Kidney epithelial cell (primary cell): ENCODE measurements around the gene ZDHHC9. TPM values are rescaled to one million over a fixed set of nuclear protein-coding genes. Genes with fewer than 3 reads are reported as not detected.

Source experiments
- DNase-seq: peaks from one replicate; pipeline ENCODE4 v3.0.0-alpha.2; 2010; ENCODE audit warnings: low read depth
- H3K27me3 ChIP-seq: 2 replicates; pipeline ENCODE4 v1.6.0; 2011; ENCODE audit warnings: low read length; ENCODE audit not compliant: control insufficient read depth, insufficient read depth
- H3K36me3 ChIP-seq: 2 replicates; pipeline ENCODE4 v1.5.1; 2011; ENCODE audit warnings: low read length; ENCODE audit not compliant: control insufficient read depth, insufficient read depth
- H3K4me3 ChIP-seq: 2 replicates; pipeline ENCODE4 v1.5.1; 2011; ENCODE audit warnings: low read depth, mild to moderate bottlenecking, control low read depth, low read length
- CTCF ChIP-seq: IDR thresholded peaks from 2 replicates; pipeline ENCODE4 v1.5.1; 2011; ENCODE audit warnings: mild to moderate bottlenecking, moderate library complexity, low read length, control low read depth, inconsistent platforms; ENCODE audit not compliant: insufficient read depth, poor library complexity, severe bottlenecking
- total RNA-seq: library from RNA; depleted of rRNA; stranded (reverse); fragments of >200 nt; gene quantifications from 2 replicates; pipeline ENCODE4 v1.2.3, GENCODE V29; 2015

The ZDHHC9 gene
- total RNA-seq, 1 donor from 2014 or later: 31.7 TPM

- no peak for DNase-seq
- Histone ChIP-seq H3K27me3 (no peaks in the 10 kb centered on the region), H3K36me3 (no peaks in the 10 kb centered on the region), H3K4me3 (no peak overlapping the region)
- TF ChIP-seq CTCF: no peak
These were observed 62.5 kb downstream of the ZDHHC9 start for GRCh38 chrX:129781134-129781672.

- Histone ChIP-seq H3K4me3 (no peak overlapping the region), H3K27me3 (no peaks in the 10 kb centered on the region), H3K36me3 (no peaks in the 10 kb centered on the region)
- no peak for DNase-seq
- TF ChIP-seq CTCF: no peak
These were observed 63.1 kb downstream of the ZDHHC9 start for GRCh38 chrX:129780441-129781105.

- H3K36me3 ChIP-seq: no peaks in the 10 kb centered on the region
- no peak for DNase-seq
- H3K4me3 ChIP-seq: no peak within 1 kb of the TSS
- TF ChIP-seq CTCF: no peak
- H3K27me3 ChIP-seq: no peaks in the 10 kb centered on the region
These were observed 63.9 kb downstream of the ZDHHC9 start, which contains the start of gene SASH3 for GRCh38 chrX:129779747-129780146. SASH3 (plus strand) TSS chrX:129779949; CDS start chrX:129780098, 149 bp downstream.

- Histone ChIP-seq H3K36me3 (no peaks in the 10 kb centered on the region), H3K4me3 (no peak overlapping the region), H3K27me3 (no peaks in the 10 kb centered on the region)
- no peak for DNase-seq
- no peak for TF ChIP-seq CTCF
These were observed 64.5 kb downstream of the ZDHHC9 start for GRCh38 chrX:129779086-129779672.

GRCh38 chrX:129777218-129778030, 66.3 kb downstream of the ZDHHC9 start:
- TF ChIP-seq CTCF: no peak
- Histone ChIP-seq H3K27me3 (no peaks in the 10 kb centered on the region), H3K36me3 (no peaks in the 10 kb centered on the region), H3K4me3 (no peak overlapping the region)
- DNase-seq: no peak
